Activated CD8-positive, alpha-beta T cell treated with anti-CD3 and anti-CD28 coated beads, Interleukin-2, amount 10 ng/mL, durations not matched to agents 7 days and 5 days (primary cell): ENCODE data around the gene TAB2. TPM values are rescaled to one million over a fixed set of nuclear protein-coding genes. Genes with fewer than 3 reads are reported as not detected.
A peak's percentile ranks its signal among the peaks of the same experiment; 100 is the strongest.
"Not testable (repeated sequence)": the region's sequence is repeated elsewhere in the genome, so short reads cannot be mapped to it uniquely, and the experiment has no call there.

Source experiments
- ATAC-seq: fragments of 150-1000 bp; cut with Tn5 transposase; one replicate; pipeline ENCODE4 v1.10.0; 2021; ENCODE audit warnings: moderate library complexity
- CTCF ChIA-PET: fragments of 350-600 bp; sonication (Branson Sonifier 250); formaldehyde crosslinking; loops from one replicate; lab custom pipeline; 2021; ENCODE audit warnings: antibody characterized with exemption; lab: Charles Lee
- POLR2A ChIA-PET: fragments of 350-600 bp; sonication (Branson Sonifier 250); formaldehyde crosslinking; loops from one replicate; lab custom pipeline; 2021; ENCODE audit warnings: antibody characterized with exemption; lab: Charles Lee
- DNase-seq: peaks from one replicate; pipeline ENCODE4 v3.0.0-alpha.2; 2020
- H3K27ac Mint-ChIP-seq: one replicate; pipeline ENCODE4 v1.8.0; 2021; ENCODE audit warnings: mild to moderate bottlenecking, mixed read lengths
- H3K27me3 Mint-ChIP-seq: one replicate; pipeline ENCODE4 v1.8.0; 2021; ENCODE audit warnings: low read depth, mixed read lengths
- H3K36me3 Mint-ChIP-seq: one replicate; pipeline ENCODE4 v1.8.0; 2021; ENCODE audit warnings: low read depth, mixed read lengths
- H3K4me1 Mint-ChIP-seq: one replicate; pipeline ENCODE4 v1.8.0; 2021; ENCODE audit warnings: low read depth, mixed read lengths
- H3K4me3 Mint-ChIP-seq: one replicate; pipeline ENCODE4 v1.8.0; 2021; ENCODE audit warnings: mild to moderate bottlenecking, mixed read lengths
- H3K9me3 Mint-ChIP-seq: one replicate; pipeline ENCODE4 v1.8.0; 2022; ENCODE audit warnings: mixed read lengths; ENCODE audit not compliant: insufficient read depth
- total RNA-seq, 2 experiments: library from RNA; stranded (reverse); gene quantifications; one replicate each; pipeline ENCODE4 v1.2.3, GENCODE V29; 2021

Gene TAB2
- total RNA-seq, 2 experiments from 2014 or later: 113 to 115 TPM

GRCh38 chr6:149444360-149445094 lies 127.0 kb downstream of the TAB2 start:
- not testable (repeated sequence) for H3K27me3 Mint-ChIP-seq, H3K4me3 Mint-ChIP-seq, H3K9me3 Mint-ChIP-seq, ATAC-seq, H3K4me1 Mint-ChIP-seq, H3K36me3 Mint-ChIP-seq, DNase-seq, H3K27ac Mint-ChIP-seq
- ChIA-PET CTCF (interaction anchor here (0.9 to 2.2 kb wide), 2 partner anchors 13 to 418 kb away, joined by 3 to 13 read pairs; no protein-coding TSS in a partner anchor), POLR2A (interaction anchor here (0.7 kb wide), 1 partner anchor 90 kb away, joined by 3 read pairs; no protein-coding TSS in a partner anchor)

GRCh38 chr6:149445095-149445466 lies 127.6 kb downstream of the TAB2 start:
- Mint-ChIP-seq H3K9me3 (no peaks in the 10 kb centered on the region), H3K27me3 (no peaks in the 10 kb centered on the region), H3K4me1 (peaks cover 7% of the 10 kb centered on the region), H3K4me3 (no peak overlapping the region), H3K27ac (no peak overlapping the region), H3K36me3 (no peaks in the 10 kb centered on the region)
- CTCF ChIA-PET: interaction anchor here (0.9 to 4.9 kb wide), 3 partner anchors 13 to 418 kb away, joined by 3 to 29 read pairs (median 13); no protein-coding TSS in a partner anchor
- ATAC-seq (peak; percentile 15), DNase-seq (no peak)
- POLR2A ChIA-PET: interaction anchor here (0.7 to 1.3 kb wide), 2 partner anchors 10 to 89 kb away, joined by 3 read pairs; no protein-coding TSS in a partner anchor

- Mint-ChIP-seq H3K27me3 (no peaks in the 10 kb centered on the region), H3K4me1 (peaks cover 10% of the 10 kb centered on the region), H3K36me3 (no peaks in the 10 kb centered on the region), H3K4me3 (no peak overlapping the region), H3K27ac (no peak overlapping the region), H3K9me3 (no peaks in the 10 kb centered on the region)
- no peak for ATAC-seq
- ChIA-PET POLR2A (interaction anchor here (0.6 to 1.3 kb wide), 4 partner anchors 10 to 233 kb away, joined by 3 read pairs; no protein-coding TSS in a partner anchor), CTCF (interaction anchor here (0.9 to 4.9 kb wide), 4 partner anchors 12 to 419 kb away, joined by 3 to 29 read pairs (median 9); no protein-coding TSS in a partner anchor)
- no peak for DNase-seq
These were observed 128.1 kb downstream of the TAB2 start for GRCh38 chr6:149445573-149445972.

DNA sequence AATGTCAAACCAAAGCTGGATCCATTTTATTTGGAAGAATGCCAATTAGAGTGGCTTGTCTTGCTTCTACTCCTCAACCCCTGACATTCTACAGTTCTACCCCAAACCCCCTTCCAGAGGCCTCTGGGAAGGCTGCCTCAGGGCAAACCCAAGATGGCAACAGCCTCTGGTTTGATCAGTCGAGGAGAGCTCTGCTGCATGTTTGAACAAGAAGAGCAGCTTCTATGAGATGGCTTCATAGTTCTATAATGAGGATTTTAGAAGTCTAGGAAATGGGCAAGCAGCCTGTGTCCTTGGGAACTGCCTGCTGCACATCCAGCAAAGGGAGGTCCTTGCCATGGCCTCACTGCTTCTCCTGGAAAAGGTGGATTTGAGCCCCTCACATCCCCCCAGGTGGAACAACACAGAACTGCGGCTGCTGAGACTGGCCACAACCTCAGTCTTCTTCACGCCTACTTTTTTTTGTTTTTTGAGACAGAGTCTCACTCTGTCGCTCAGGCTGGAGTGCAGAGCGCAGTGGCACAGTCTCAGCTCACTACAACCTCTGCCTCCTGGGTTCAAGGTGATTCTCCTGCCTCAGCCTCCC lies 129.4 kb downstream of the TAB2 start:
- H3K4me1 Mint-ChIP-seq: peaks cover 12% of the 10 kb centered on the region
- H3K27ac Mint-ChIP-seq: no peak overlapping the region
- ChIA-PET POLR2A (interaction anchor here (0.5 kb wide), 1 partner anchor 453 kb away, joined by 3 read pairs; no protein-coding TSS in a partner anchor), CTCF (interaction anchor here (0.8 to 4.9 kb wide), 8 partner anchors 11 to 401 kb away, joined by 3 to 29 read pairs (median 4); no protein-coding TSS in a partner anchor)
- DNase-seq: no peak
- peaks cover 2% of the 10 kb centered on the region for H3K36me3 Mint-ChIP-seq
- no peaks in the 10 kb centered on the region for H3K27me3 Mint-ChIP-seq
- no peaks in the 10 kb centered on the region for H3K9me3 Mint-ChIP-seq
- H3K4me3 Mint-ChIP-seq: no peak overlapping the region
- no peak for ATAC-seq

GRCh38 chr6:149448821-149449453 lies 131.4 kb downstream of the TAB2 start:
- ATAC-seq (no peak), DNase-seq (no peak)
- no peaks in the 10 kb centered on the region for H3K9me3 Mint-ChIP-seq
- H3K36me3 Mint-ChIP-seq: peaks cover 3% of the 10 kb centered on the region
- no peak overlapping the region for H3K4me3 Mint-ChIP-seq
- H3K27me3 Mint-ChIP-seq: no peaks in the 10 kb centered on the region
- H3K4me1 Mint-ChIP-seq: peaks cover 12% of the 10 kb centered on the region
- H3K27ac Mint-ChIP-seq: no peak overlapping the region
- ChIA-PET POLR2A (interaction anchor here (0.6 to 0.7 kb wide), 2 partner anchors 10 to 405 kb away, joined by 3 to 4 read pairs; no protein-coding TSS in a partner anchor), CTCF (interaction anchor here (1.2 to 4.9 kb wide), 3 partner anchors 16 to 68 kb away, joined by 3 to 29 read pairs (median 4); no protein-coding TSS in a partner anchor)

DNA sequence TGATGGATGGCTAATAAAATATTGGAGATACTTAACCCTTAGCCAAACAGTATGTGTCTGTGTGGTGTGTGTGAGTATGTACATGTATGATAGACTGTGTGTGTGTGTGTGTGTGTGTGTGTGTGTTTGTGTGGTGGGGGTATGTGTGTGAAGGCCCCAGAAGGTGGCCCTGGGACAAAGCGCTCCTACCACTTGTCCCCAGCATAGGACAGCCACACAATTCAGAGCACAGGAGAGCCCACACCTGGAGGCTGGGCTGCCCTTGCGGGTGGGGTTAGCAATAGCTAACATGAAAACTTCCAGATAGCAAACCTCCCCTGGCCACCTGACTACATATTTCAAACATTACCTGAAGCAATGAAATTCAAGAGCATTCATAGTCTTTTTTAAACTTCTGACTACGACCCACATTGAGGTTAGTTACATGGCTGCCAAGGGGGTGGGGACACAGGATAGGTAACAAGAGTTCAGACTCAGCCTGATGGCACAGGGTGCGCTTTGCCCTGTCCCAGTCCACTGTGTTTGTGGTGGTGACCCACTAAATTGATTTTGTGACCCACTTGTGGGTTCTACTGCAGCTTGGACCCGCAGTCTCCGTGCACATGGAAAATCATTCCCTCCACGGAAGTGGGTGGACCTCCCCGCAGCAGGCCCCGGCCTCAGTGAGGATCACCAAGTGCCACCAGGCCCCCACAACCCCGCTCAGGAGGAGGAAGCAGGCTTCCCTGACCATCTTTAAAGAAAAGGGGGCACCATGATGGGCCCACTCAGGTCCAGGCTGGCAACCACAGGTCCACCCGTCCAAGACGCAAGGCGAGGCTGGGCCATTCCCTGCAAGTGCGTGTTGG lies 132.5 kb downstream of the TAB2 start:
- Mint-ChIP-seq H3K4me1 (peaks cover 7% of the 10 kb centered on the region), H3K27ac (no peak overlapping the region), H3K36me3 (peaks cover 3% of the 10 kb centered on the region), H3K4me3 (peak overlapping the region; percentile 54), H3K27me3 (no peaks in the 10 kb centered on the region), H3K9me3 (no peaks in the 10 kb centered on the region)
- no peak for ATAC-seq
- ChIA-PET CTCF (interaction anchor here (1.6 to 4.9 kb wide), 3 partner anchors 18 to 67 kb away, joined by 4 to 29 read pairs (median 7); no protein-coding TSS in a partner anchor), POLR2A (no interaction called here)
- no peak for DNase-seq

DNA sequence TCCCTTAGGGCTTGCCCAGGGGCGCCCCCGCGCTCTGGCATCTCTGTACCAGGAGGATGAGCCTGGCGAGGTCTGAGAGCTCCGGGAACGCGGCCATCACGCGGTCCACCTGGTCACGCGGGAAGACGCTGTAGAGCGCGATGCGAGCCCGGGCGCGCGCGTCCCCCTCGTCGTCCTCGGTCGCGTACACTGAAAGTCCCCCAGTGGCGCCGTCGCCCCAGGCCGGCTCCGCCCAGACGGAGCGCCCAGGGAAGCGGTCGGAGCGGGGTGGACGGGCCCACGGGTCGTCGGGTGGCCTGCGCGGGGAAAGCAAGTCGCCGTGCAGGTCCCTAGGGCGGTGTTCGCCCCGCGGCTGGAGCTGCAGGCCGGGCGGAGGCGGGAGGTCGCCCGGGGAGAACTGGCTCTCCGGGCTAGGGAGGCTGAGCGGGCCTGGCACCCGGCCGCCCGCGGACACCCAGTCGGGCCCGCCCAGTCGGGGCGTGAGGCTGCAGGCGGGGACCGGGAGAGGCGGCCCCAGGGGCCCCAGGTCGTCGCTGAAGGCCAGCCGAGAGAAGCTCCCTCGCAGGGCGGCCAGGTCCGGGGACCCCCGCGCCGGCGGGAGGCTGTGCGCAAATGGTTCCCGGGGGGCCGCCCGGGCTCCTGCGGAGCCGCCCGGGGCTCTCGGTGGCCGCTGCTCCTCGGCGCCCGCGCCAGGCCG lies 133.3 kb downstream of the TAB2 start:
- ChIA-PET CTCF (interaction anchor here (2.4 kb wide), 1 partner anchor 66 kb away, joined by 7 read pairs; no protein-coding TSS in a partner anchor), POLR2A (no interaction called here)
- no peaks in the 10 kb centered on the region for H3K9me3 Mint-ChIP-seq
- peak; percentile 37 for ATAC-seq
- no peak overlapping the region for H3K27ac Mint-ChIP-seq
- H3K4me3 Mint-ChIP-seq: peak overlapping the region; percentile 54
- no peaks in the 10 kb centered on the region for H3K27me3 Mint-ChIP-seq
- H3K36me3 Mint-ChIP-seq: peaks cover 3% of the 10 kb centered on the region
- peaks cover 5% of the 10 kb centered on the region for H3K4me1 Mint-ChIP-seq
- DNase-seq: no peak

DNA sequence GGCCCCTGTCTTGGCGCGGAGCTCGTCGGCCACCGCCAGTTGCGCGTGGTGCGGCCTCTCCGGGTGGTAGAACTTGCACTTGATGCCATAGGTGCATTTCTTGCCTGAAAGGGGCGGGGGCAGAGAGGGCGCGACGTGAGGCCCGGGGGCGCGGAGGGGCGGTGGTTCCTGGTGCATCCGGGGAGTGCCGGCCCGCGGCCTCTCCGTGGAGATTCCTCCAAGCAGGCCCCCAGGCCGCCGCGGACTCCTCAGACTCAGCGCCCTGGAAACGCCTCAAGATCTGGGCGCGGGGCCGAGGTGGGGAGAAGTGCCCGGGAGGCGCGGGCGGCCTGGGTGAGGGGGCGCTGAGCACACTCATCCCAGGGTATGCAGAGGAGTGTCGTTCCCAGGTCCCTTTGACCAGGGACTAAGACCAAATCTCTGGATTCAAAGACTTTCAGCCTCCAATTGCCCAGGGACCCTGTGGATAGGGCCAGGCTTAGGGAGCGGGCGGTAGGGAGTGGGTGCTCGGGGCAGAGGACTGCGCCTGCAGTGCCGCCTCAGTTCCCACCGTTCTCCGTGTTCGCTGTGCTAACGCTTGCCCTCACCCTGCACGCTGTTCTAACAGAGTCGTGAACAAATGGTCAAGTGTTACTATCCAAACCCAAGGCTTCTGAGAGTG lies 134.0 kb downstream of the TAB2 start:
- CTCF ChIA-PET: interaction anchor here (2.4 kb wide), 1 partner anchor 65 kb away, joined by 7 read pairs; no protein-coding TSS in a partner anchor
- Mint-ChIP-seq H3K4me3 (no peak overlapping the region), H3K27me3 (no peaks in the 10 kb centered on the region), H3K9me3 (no peaks in the 10 kb centered on the region), H3K36me3 (peaks cover 3% of the 10 kb centered on the region), H3K4me1 (peaks cover 5% of the 10 kb centered on the region), H3K27ac (no peak overlapping the region)
- DNase-seq (peak; percentile 32), ATAC-seq (peak; percentile 26)
- POLR2A ChIA-PET: no interaction called here

- DNase-seq (no peak), ATAC-seq (no peak)
- H3K9me3 Mint-ChIP-seq: no peaks in the 10 kb centered on the region
- H3K27ac Mint-ChIP-seq: no peak overlapping the region
- ChIA-PET POLR2A (interaction anchor here (0.6 kb wide), 1 partner anchor 1041 kb away, joined by 3 read pairs; no protein-coding TSS in a partner anchor), CTCF (interaction anchor here (1.2 to 2.4 kb wide), 3 partner anchors 21 to 65 kb away, joined by 3 to 7 read pairs (median 4); no protein-coding TSS in a partner anchor)
- H3K27me3 Mint-ChIP-seq: no peaks in the 10 kb centered on the region
- H3K4me1 Mint-ChIP-seq: peaks cover 5% of the 10 kb centered on the region
- peaks cover 3% of the 10 kb centered on the region for H3K36me3 Mint-ChIP-seq
- no peak overlapping the region for H3K4me3 Mint-ChIP-seq
These were observed 134.8 kb downstream of the TAB2 start for GRCh38 chr6:149452037-149452939.
